ENCODE results near the gene PODNL1. TPM values are rescaled to one million over a fixed set of nuclear protein-coding genes. Genes with fewer than 3 reads are reported as not detected.

PODNL1 gene
- total RNA-seq, 2 donors from 2014 or later: 0.81 TPM; not detected in 1

GRCh38 chr19:13959141-13959961 lies 21.1 kb upstream of the PODNL1 start:
- no peaks in the 10 kb centered on the region for H3K27me3 Mint-ChIP-seq (ENCODE audit: low read depth)
- no peaks in the 10 kb centered on the region for H3K9me3 Mint-ChIP-seq
- DNase-seq (no peak), ATAC-seq (replicated peaks in 1 of 2) (no peak)
- H3K36me3 Mint-ChIP-seq (ENCODE audit: insufficient read depth in 2 of 2): peaks cover 0 to 14% of the 10 kb centered on the region in 2 donors
- H3K4me1 Mint-ChIP-seq (ENCODE audit: low read depth): no peaks in the 10 kb centered on the region
- H3K4me3 Mint-ChIP-seq: no peak overlapping the region
- H3K27ac Mint-ChIP-seq: no peak overlapping the region

GRCh38 chr19:13958043-13958442 lies 19.8 kb upstream of the PODNL1 start:
- H3K4me3 Mint-ChIP-seq: no peak overlapping the region
- no peaks in the 10 kb centered on the region for H3K9me3 Mint-ChIP-seq
- peaks cover 0 to 14% of the 10 kb centered on the region in 2 donors for H3K36me3 Mint-ChIP-seq (ENCODE audit: insufficient read depth in 2 of 2)
- DNase-seq (no peak), ATAC-seq (replicated peaks in 1 of 2) (no peak)
- peaks cover 10% of the 10 kb centered on the region for H3K4me1 Mint-ChIP-seq (ENCODE audit: low read depth)
- H3K27me3 Mint-ChIP-seq (ENCODE audit: low read depth): no peaks in the 10 kb centered on the region
- H3K27ac Mint-ChIP-seq: no peak overlapping the region

- Mint-ChIP-seq H3K4me3 (no peak overlapping the region), H3K4me1 (ENCODE audit: low read depth) (peaks cover 11% of the 10 kb centered on the region), H3K9me3 (no peaks in the 10 kb centered on the region), H3K27ac (no peak overlapping the region), H3K27me3 (ENCODE audit: low read depth) (no peaks in the 10 kb centered on the region), H3K36me3 (ENCODE audit: insufficient read depth in 2 of 2) (peaks cover 0 to 14% of the 10 kb centered on the region in 2 donors)
- DNase-seq (no peak), ATAC-seq (replicated peaks in 1 of 2) (no peak)
These were observed 18.8 kb upstream of the PODNL1 start for GRCh38 chr19:13957051-13957450.

- no peak overlapping the region for H3K4me3 Mint-ChIP-seq
- H3K27ac Mint-ChIP-seq: no peak overlapping the region
- peaks cover 18% of the 10 kb centered on the region for H3K4me1 Mint-ChIP-seq (ENCODE audit: low read depth)
- no peaks in the 10 kb centered on the region for H3K27me3 Mint-ChIP-seq (ENCODE audit: low read depth)
- DNase-seq: no peak
- H3K36me3 Mint-ChIP-seq (ENCODE audit: insufficient read depth in 2 of 2): peaks cover 0 to 12% of the 10 kb centered on the region in 2 donors
- no peak for ATAC-seq (replicated peaks in 1 of 2)
- H3K9me3 Mint-ChIP-seq: no peaks in the 10 kb centered on the region
These were observed 18.1 kb upstream of the PODNL1 start for GRCh38 chr19:13956365-13956744.

GRCh38 chr19:13955662-13956364 lies 17.6 kb upstream of the PODNL1 start:
- Mint-ChIP-seq H3K9me3 (no peaks in the 10 kb centered on the region), H3K4me1 (ENCODE audit: low read depth) (peaks cover 18% of the 10 kb centered on the region), H3K27me3 (ENCODE audit: low read depth) (no peaks in the 10 kb centered on the region), H3K27ac (no peak overlapping the region), H3K36me3 (ENCODE audit: insufficient read depth in 2 of 2) (peaks cover 0 to 11% of the 10 kb centered on the region in 2 donors), H3K4me3 (no peak overlapping the region)
- no peak for DNase-seq
- ATAC-seq (replicated peaks in 1 of 2): no peak

GRCh38 chr19:13954185-13954584 lies 16.0 kb upstream of the PODNL1 start:
- Mint-ChIP-seq H3K4me3 (peak overlapping the region; percentile 99 to 100), H3K27me3 (ENCODE audit: low read depth) (no peaks in the 10 kb centered on the region), H3K9me3 (no peaks in the 10 kb centered on the region), H3K4me1 (ENCODE audit: low read depth) (peaks cover 18% of the 10 kb centered on the region), H3K27ac (no peak overlapping the region), H3K36me3 (ENCODE audit: insufficient read depth in 2 of 2) (peaks cover 0 to 10% of the 10 kb centered on the region in 2 donors)
- DNase-seq (no peak), ATAC-seq (replicated peaks in 1 of 2) (no peak)

GRCh38 chr19:13952931-13953531 lies 14.8 kb upstream of the PODNL1 start:
- Mint-ChIP-seq H3K27ac (peak overlapping the region; percentile 60), H3K9me3 (no peaks in the 10 kb centered on the region), H3K36me3 (ENCODE audit: insufficient read depth in 2 of 2) (peaks cover 0 to 8% of the 10 kb centered on the region in 2 donors), H3K4me1 (ENCODE audit: low read depth) (peaks cover 18% of the 10 kb centered on the region), H3K4me3 (peak overlapping the region; percentile 99 to 100), H3K27me3 (ENCODE audit: low read depth) (no peaks in the 10 kb centered on the region)
- DNase-seq (no peak), ATAC-seq (replicated peaks in 1 of 2) (no peak)

GRCh38 chr19:13952154-13952930 lies 14.1 kb upstream of the PODNL1 start, which contains the start of gene DCAF15:
TSS of gene DCAF15 (plus strand) at chr19:13952509. CDS start at chr19:13952513, 4 bp downstream.
- H3K4me3 Mint-ChIP-seq: peak within 1 kb of the TSS; percentile 99 to 100
- H3K27ac Mint-ChIP-seq: peak within 1 kb of the TSS; percentile 96
- peaks cover 18% of the 10 kb centered on the region for H3K4me1 Mint-ChIP-seq (ENCODE audit: low read depth)
- no peaks in the 10 kb centered on the region for H3K9me3 Mint-ChIP-seq
- peaks cover 0 to 8% of the 10 kb centered on the region in 2 donors for H3K36me3 Mint-ChIP-seq (ENCODE audit: insufficient read depth in 2 of 2)
- DNase-seq: peak; percentile 98 to 100
- peak; percentile 98 for ATAC-seq (replicated peaks in 1 of 2)
- H3K27me3 Mint-ChIP-seq (ENCODE audit: low read depth): no peaks in the 10 kb centered on the region

GRCh38 chr19:13951799-13952153 lies 13.6 kb upstream of the PODNL1 start:
- Mint-ChIP-seq H3K36me3 (ENCODE audit: insufficient read depth in 2 of 2) (peaks cover 0 to 5% of the 10 kb centered on the region in 2 donors), H3K4me1 (ENCODE audit: low read depth) (peaks cover 18% of the 10 kb centered on the region), H3K9me3 (no peaks in the 10 kb centered on the region), H3K27me3 (ENCODE audit: low read depth) (no peaks in the 10 kb centered on the region), H3K27ac (peak overlapping the region; percentile 96), H3K4me3 (peak overlapping the region; percentile 99 to 100)
- peak in 1 of 2 donors; percentile 5 for ATAC-seq (replicated peaks in 1 of 2)
- DNase-seq: no peak

GRCh38 chr19:13951043-13951442 lies 12.8 kb upstream of the PODNL1 start:
- Mint-ChIP-seq H3K9me3 (no peaks in the 10 kb centered on the region), H3K27me3 (ENCODE audit: low read depth) (no peaks in the 10 kb centered on the region), H3K4me3 (no peak overlapping the region), H3K4me1 (ENCODE audit: low read depth) (peaks cover 18% of the 10 kb centered on the region), H3K27ac (no peak overlapping the region), H3K36me3 (ENCODE audit: insufficient read depth in 2 of 2) (peaks cover 0 to 5% of the 10 kb centered on the region in 2 donors)
- ATAC-seq (replicated peaks in 1 of 2) (no peak), DNase-seq (no peak)

GRCh38 chr19:13946414-13946813 lies 8.2 kb upstream of the PODNL1 start:
- Mint-ChIP-seq H3K27ac (no peak overlapping the region), H3K27me3 (ENCODE audit: low read depth) (no peaks in the 10 kb centered on the region), H3K4me3 (no peak overlapping the region), H3K4me1 (ENCODE audit: low read depth) (peaks cover 1% of the 10 kb centered on the region), H3K36me3 (ENCODE audit: insufficient read depth in 2 of 2) (no peaks in the 10 kb centered on the region), H3K9me3 (no peaks in the 10 kb centered on the region)
- no peak for DNase-seq
- no peak for ATAC-seq (replicated peaks in 1 of 2)

GRCh38 chr19:13942023-13942684 lies 3.9 kb upstream of the PODNL1 start:
- DNase-seq (no peak), ATAC-seq (replicated peaks in 1 of 2) (no peak)
- no peaks in the 10 kb centered on the region for H3K9me3 Mint-ChIP-seq
- no peak overlapping the region for H3K27ac Mint-ChIP-seq
- H3K36me3 Mint-ChIP-seq (ENCODE audit: insufficient read depth in 2 of 2): no peaks in the 10 kb centered on the region
- no peak overlapping the region for H3K4me3 Mint-ChIP-seq
- peaks cover 6% of the 10 kb centered on the region for H3K27me3 Mint-ChIP-seq (ENCODE audit: low read depth)
- H3K4me1 Mint-ChIP-seq (ENCODE audit: low read depth): no peaks in the 10 kb centered on the region
